Stomach smooth muscle (tissue), 2 donors: ENCODE data around the gene FAM3A.
"Not testable (repeated sequence)": the region's sequence is repeated elsewhere in the genome, so short reads cannot be mapped to it uniquely, and the experiment has no call there.

Experiments used
- H3K27ac ChIP-seq: one replicate; pipeline ENCODE4 v1.7.0; 2013; ENCODE audit warnings: mild to moderate bottlenecking, low read length, inconsistent platforms
- H3K27me3 ChIP-seq, 2 donors: one replicate each; pipeline ENCODE4 v1.7.0; 2013; ENCODE audit warnings: low read length in 2 of 2; ENCODE audit not compliant: insufficient read depth in 2 of 2, control insufficient read depth in 1 of 2
- H3K36me3 ChIP-seq, 2 donors: one replicate each; pipeline ENCODE4 v1.7.0; 2013; ENCODE audit warnings: low read length in 2 of 2; ENCODE audit not compliant: control insufficient read depth in 2 of 2, insufficient read depth in 2 of 2
- H3K4me1 ChIP-seq: one replicate; pipeline ENCODE4 v1.7.0; 2013; ENCODE audit warnings: low read length; ENCODE audit not compliant: control insufficient read depth, insufficient read depth
- H3K4me3 ChIP-seq, 2 donors: one replicate each; pipeline ENCODE4 v1.7.0; 2013; ENCODE audit warnings: low read length in 2 of 2
- H3K9ac ChIP-seq, 2 donors: one replicate each; pipeline ENCODE4 v1.7.0; 2013; ENCODE audit warnings: low read length in 2 of 2, mild to moderate bottlenecking in 1 of 2
- H3K9me3 ChIP-seq, 2 donors: one replicate each; pipeline ENCODE4 v1.7.0; 2013; ENCODE audit warnings: low read length in 2 of 2; ENCODE audit not compliant: control insufficient read depth in 2 of 2
- donor health status: healthy.
- donor health status: Pancreatic carcinoma.

The FAM3A gene, protein sequence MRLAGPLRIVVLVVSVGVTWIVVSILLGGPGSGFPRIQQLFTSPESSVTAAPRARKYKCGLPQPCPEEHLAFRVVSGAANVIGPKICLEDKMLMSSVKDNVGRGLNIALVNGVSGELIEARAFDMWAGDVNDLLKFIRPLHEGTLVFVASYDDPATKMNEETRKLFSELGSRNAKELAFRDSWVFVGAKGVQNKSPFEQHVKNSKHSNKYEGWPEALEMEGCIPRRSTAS

GRCh38 chrX:154515966-154516655 lies at the start of gene FAM3A:
Gene FAM3A (minus strand): TSS chrX:154516232. CDS start chrX:154515772, 460 bp downstream.
- peak within 1 kb of the TSS; percentile 74 to 80 for H3K9ac ChIP-seq
- peak within 1 kb of the TSS; percentile 65 to 75 for H3K4me3 ChIP-seq
- H3K27ac ChIP-seq = peak within 1 kb of the TSS; percentile 90
- H3K27me3 ChIP-seq = peaks cover 0 to 6% of the 10 kb centered on the region in 2 donors
- no peaks in the 10 kb centered on the region for H3K36me3 ChIP-seq
- no peaks in the 10 kb centered on the region for H3K9me3 ChIP-seq
- peaks cover 22% of the 10 kb centered on the region for H3K4me1 ChIP-seq

DNA sequence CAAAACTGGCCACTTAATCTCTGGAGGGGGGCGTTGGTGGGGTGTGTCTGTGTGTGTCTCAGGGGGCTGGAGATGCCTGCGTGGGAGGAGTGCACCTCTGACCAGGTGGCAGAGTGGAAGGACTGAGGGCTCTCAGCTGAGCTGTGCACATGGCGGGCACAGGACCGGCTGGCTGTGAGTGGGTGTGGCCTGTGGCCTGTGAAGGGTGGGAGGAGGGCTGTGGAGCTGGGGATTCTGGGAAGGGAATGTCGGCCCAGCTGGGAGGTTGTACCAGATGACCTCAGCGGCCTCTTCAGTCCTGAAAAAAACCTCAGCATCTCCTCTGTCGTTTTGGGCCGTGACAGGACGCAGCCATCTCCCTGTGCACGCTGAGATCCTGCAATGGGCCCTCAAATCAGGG lies 46.3 kb upstream of the FAM3A start:
- not testable (repeated sequence) for H3K27me3 ChIP-seq, H3K9ac ChIP-seq, H3K27ac ChIP-seq, H3K4me1 ChIP-seq, H3K36me3 ChIP-seq, H3K4me3 ChIP-seq, H3K9me3 ChIP-seq

GRCh38 chrX:154560326-154560725 lies 44.3 kb upstream of the FAM3A start:
- H3K9ac ChIP-seq, H3K27me3 ChIP-seq, H3K9me3 ChIP-seq, H3K36me3 ChIP-seq, H3K27ac ChIP-seq, H3K4me3 ChIP-seq, H3K4me1 ChIP-seq: not testable (repeated sequence)

- not testable (repeated sequence) for H3K4me3 ChIP-seq, H3K36me3 ChIP-seq, H3K27ac ChIP-seq, H3K9ac ChIP-seq, H3K9me3 ChIP-seq, H3K27me3 ChIP-seq, H3K4me1 ChIP-seq
Measured at GRCh38 chrX:154558896-154559295, 42.9 kb upstream of the FAM3A start.

DNA sequence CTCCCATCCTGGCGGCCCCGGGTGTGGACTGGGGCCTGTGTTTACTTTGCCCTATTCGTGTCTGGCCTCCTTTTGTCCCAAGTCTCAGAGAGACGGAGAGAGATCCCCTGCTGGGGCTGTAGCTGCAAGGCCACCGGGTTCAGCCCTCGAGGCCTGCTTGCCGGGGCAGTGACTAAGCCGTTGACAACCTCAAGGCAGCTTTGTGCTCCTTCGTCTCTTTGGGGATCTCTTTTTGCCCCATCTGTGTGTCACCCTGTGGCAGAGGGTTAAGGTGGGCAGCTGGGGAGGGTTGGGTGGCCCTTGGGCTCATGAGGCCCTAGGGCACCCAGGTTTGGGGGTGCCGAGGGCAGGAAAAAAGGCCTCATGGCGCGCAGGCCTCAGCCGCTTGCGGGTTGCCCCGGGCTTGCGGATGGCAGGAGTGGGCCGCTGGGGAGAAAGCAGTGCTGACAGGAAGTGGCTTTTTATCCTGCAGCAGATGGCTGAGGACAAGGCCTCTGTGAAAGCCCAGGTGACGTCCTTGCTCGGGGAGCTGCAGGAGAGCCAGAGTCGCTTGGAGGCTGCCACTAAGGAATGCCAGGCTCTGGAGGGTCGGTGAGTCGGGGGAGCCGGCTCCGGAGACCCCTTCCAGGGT lies 42.1 kb upstream of the FAM3A start:
- H3K27me3 ChIP-seq, H3K4me1 ChIP-seq, H3K9ac ChIP-seq, H3K4me3 ChIP-seq, H3K9me3 ChIP-seq, H3K36me3 ChIP-seq, H3K27ac ChIP-seq: not testable (repeated sequence)

GRCh38 chrX:154552112-154552806 lies 36.2 kb upstream of the FAM3A start:
- not testable (repeated sequence) for H3K27me3 ChIP-seq, H3K9me3 ChIP-seq, H3K36me3 ChIP-seq, H3K27ac ChIP-seq, H3K9ac ChIP-seq, H3K4me3 ChIP-seq
- H3K4me1 ChIP-seq = peaks cover 16% of the 10 kb centered on the region

GRCh38 chrX:154549766-154550165 lies 33.7 kb upstream of the FAM3A start:
- peaks cover 2 to 7% of the 10 kb centered on the region in 2 donors for H3K36me3 ChIP-seq
- H3K4me1 ChIP-seq = peaks cover 22% of the 10 kb centered on the region
- H3K4me3 ChIP-seq = no peak overlapping the region
- H3K9me3 ChIP-seq = no peaks in the 10 kb centered on the region
- no peak overlapping the region for H3K27ac ChIP-seq
- no peak overlapping the region for H3K9ac ChIP-seq
- H3K27me3 ChIP-seq = peaks cover 0 to 7% of the 10 kb centered on the region in 2 donors

GRCh38 chrX:154548028-154548316 lies 31.9 kb upstream of the FAM3A start:
- Histone ChIP-seq H3K9me3 (no peaks in the 10 kb centered on the region), H3K4me1 (peaks cover 22% of the 10 kb centered on the region), H3K27me3 (peaks cover 0 to 5% of the 10 kb centered on the region in 2 donors), H3K4me3 (peak overlapping the region; percentile 81 to 89), H3K27ac (peak overlapping the region; percentile 69), H3K36me3 (peaks cover under 1 to 2% of the 10 kb centered on the region in 2 donors), H3K9ac (peak overlapping the region; percentile 77 to 80)

DNA sequence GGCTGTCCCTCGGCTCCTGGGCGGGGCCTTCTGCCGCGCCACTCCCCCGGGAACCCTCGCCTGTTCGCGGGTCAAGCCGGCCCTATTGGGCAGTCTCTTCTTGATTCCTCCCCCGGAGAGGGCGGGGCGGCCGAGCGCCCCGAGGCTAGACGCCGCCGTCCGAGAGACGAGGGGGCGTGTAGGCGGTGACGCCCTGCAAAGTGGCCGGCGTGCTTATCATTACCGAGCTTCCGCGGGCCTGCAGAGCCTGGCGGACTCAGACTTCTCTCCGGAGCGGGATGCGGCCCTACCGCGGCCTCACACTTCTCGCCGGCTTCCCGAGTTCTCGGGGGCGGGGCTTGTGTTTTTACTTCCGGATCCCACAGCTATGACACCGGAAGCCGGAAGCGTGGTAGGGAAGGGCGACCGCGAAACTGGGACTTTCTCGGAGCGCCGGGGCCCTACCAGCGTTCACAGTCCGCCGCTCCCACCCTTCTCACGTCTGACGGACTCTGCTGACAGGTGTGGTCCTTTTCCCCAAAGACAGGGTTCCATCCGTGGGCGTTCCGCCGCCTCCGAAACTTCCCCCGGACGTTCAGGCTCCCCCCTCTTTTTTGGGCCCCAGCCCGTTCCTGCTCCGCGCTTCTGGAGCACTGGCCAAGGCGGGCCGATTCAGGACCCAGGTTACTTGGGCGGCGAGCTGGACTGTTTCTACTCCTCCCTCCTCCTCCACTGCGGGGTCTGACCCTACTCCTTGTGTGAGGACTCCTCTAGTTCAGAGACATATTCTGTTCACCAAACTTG lies 31.4 kb upstream of the FAM3A start, which contains the start of gene IKBKG:
Gene IKBKG (plus strand): TSS at position 376 of the 783 bp plus-strand sequence. CDS start 4,383 bp downstream, outside the sequence.
- peaks cover 25% of the 10 kb centered on the region for H3K4me1 ChIP-seq
- H3K27me3 ChIP-seq = peaks cover 0 to 8% of the 10 kb centered on the region in 2 donors
- no peaks in the 10 kb centered on the region for H3K9me3 ChIP-seq
- peak within 1 kb of the TSS; percentile 69 for H3K27ac ChIP-seq
- H3K4me3 ChIP-seq = peak within 1 kb of the TSS; percentile 81 to 89
- peaks cover 0 to 2% of the 10 kb centered on the region in 2 donors for H3K36me3 ChIP-seq
- peak within 1 kb of the TSS; percentile 77 to 80 for H3K9ac ChIP-seq
